GM21360 (cell line): ENCODE measurements around the gene TAPBP.

Source experiments
- ATAC-seq: cut with Tn5 transposase; IDR thresholded peaks from one replicate; pipeline ENCODE4 v1.9.1; 2021; ENCODE audit warnings: mild to moderate bottlenecking, moderate library complexity; ENCODE audit not compliant: unreplicated experiment

TAPBP gene

DNA sequence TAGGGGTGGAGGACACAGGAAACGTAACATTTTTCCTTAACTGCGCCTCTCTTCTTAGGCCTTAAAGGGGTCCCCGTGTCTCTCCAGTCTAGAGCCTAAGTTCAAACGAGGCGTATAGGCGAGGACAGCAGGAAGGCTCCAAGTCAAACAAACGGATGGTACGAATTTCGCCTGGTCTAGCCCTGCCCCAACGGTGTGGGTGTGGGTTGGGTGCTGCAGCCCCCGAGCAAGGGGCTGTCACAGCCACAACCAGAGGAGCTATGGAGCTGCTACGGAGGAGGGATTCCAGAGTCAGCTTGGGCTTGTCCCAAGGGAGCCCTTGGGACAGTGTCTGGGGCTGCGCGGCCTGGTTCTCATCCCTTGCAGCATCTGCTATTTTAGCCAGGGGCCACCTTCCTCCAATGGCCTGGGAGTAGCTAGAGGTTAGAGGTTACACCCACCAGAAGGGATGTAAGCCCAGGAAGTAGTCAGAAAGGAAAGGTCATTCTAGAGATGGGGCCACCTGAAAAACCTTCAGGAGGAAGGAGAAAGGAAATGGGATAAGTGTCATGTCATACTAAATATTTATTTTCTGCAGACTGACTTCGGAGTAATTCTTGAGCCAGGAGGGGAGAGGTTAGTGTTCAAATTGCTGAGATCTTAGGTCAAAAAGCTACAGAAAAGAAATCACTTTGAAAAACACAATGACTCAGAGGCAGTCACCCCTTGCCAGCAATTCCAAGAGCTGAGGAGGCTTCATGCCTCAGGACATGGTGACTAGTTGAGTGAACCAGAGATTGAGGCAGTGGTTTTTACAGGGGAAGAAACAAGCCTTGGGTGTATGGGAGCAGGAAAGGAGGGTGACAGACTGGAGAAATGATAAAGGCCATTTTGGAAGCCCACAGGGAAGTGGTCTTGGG lies 63.9 kb downstream of the TAPBP start:
- ATAC-seq = no peak
